Measurements from ENCODE around the gene GNA14. TPM values are rescaled to one million over a fixed set of nuclear protein-coding genes. Genes with fewer than 3 reads are reported as not detected.

The GNA14 gene
- total RNA-seq: 0.09 and 0.16 TPM in 2 replicates

DNA sequence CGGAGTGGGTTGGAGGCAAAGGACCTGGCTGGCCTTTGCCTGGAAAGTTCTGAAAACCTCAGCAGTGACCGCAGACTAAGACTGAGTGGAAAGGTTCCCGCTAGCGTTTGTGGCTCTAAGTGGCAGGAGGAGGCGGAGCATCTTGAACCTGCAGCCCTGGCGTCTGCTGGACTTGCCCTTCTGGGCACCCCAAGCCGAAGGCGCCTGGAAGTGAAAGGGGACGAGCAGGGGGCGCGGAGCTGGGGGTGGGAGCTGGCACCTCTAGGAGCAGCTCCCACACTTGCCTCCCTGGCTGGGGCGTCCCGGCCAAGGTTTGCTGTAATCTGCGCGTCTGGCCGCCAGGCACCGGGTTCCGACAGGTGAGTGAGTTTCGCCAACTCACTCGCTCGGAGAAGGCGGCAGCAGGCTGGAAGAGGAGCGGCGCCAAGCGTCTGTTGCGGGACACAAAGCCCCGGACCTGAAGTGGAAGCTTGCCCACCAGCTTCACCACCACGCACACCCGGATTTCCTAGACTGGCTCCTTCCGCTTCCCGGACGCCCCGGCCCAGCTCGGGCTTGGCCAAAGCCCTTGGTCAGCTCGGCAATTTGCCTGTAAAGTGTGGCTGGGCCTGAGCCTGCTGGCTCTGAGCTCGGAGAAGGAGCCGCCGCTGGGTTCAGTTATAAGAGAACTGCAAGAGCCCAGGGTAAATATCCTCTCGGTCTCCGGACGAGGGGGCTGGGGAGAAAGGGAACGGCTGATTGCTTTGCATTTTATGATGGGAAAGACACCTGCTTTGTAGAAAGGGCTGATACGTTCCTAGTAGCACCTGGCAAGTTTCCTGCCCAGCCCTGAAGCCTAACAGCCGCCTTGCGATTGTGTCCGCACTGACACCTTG lies at the start of gene GNA14:
TSS of gene GNA14 (minus strand) at position 89 of the 875 bp plus-strand sequence. CDS start 529 bp downstream, outside the sequence.

All from bronchial smooth muscle cell (primary cell).